HEK293 (cell line): ENCODE results near the gene SMURF2.

Experiments used
- GFI1B ChIP-seq: fragments of 450-650 bp; formaldehyde crosslinking; IDR thresholded peaks from 2 replicates; pipeline ENCODE4 v1.5.1; 2016; ENCODE audit warnings: missing biosample characterization, missing genetic modification characterization
- GLI4 ChIP-seq: fragments of 450-650 bp; formaldehyde crosslinking; IDR thresholded peaks from 2 replicates; pipeline ENCODE4 v1.5.1; 2016; ENCODE audit warnings: missing biosample characterization, missing genetic modification characterization
- IKZF3 ChIP-seq: fragments of 450-650 bp; IDR thresholded peaks from 2 replicates; pipeline ENCODE4 v1.5.0; 2018; ENCODE audit warnings: missing biosample characterization, mild to moderate bottlenecking, missing genetic modification characterization, moderate library complexity
- MYNN ChIP-seq: fragments of 450-650 bp; formaldehyde crosslinking; IDR thresholded peaks from 2 replicates; pipeline ENCODE4 v1.5.1; 2016; ENCODE audit warnings: missing biosample characterization, missing genetic modification characterization, borderline replicate concordance
- MZF1 ChIP-seq: fragments of 450-650 bp; formaldehyde crosslinking; IDR thresholded peaks from 2 replicates; pipeline ENCODE4 v1.5.1; 2017; ENCODE audit warnings: missing biosample characterization, missing genetic modification characterization, borderline replicate concordance
- RBAK ChIP-seq: fragments of 450-650 bp; formaldehyde crosslinking; IDR thresholded peaks from 2 replicates; pipeline ENCODE4 v1.5.1; 2016; ENCODE audit warnings: missing biosample characterization, missing genetic modification characterization
- REPIN1 ChIP-seq: fragments of 450-650 bp; formaldehyde crosslinking; IDR thresholded peaks from 2 replicates; pipeline ENCODE4 v1.5.1; 2017; ENCODE audit warnings: missing biosample characterization, missing genetic modification characterization, low read depth
- TRIM28 ChIP-seq: IDR thresholded peaks from 2 replicates; pipeline ENCODE4 v1.6.1; 2011; ENCODE audit warnings: low read length, control low read depth, borderline replicate concordance
- ZBTB20 ChIP-seq: fragments of 450-650 bp; formaldehyde crosslinking; IDR thresholded peaks from 2 replicates; pipeline ENCODE4 v1.5.1; 2016; ENCODE audit warnings: missing biosample characterization, missing genetic modification characterization
- ZBTB21 ChIP-seq: fragments of 450-650 bp; formaldehyde crosslinking; IDR thresholded peaks from 2 replicates; pipeline ENCODE4 v1.5.1; 2017; ENCODE audit warnings: missing biosample characterization, missing genetic modification characterization
- ZEB2 ChIP-seq: fragments of 450-650 bp; formaldehyde crosslinking; IDR thresholded peaks from 2 replicates; pipeline ENCODE4 v1.5.1; 2016; ENCODE audit warnings: missing biosample characterization, missing genetic modification characterization
- ZNF114 ChIP-seq: fragments of 450-650 bp; formaldehyde crosslinking; IDR thresholded peaks from 2 replicates; pipeline ENCODE4 v1.5.0; 2017; ENCODE audit warnings: missing biosample characterization, missing genetic modification characterization
- ZNF132 ChIP-seq: fragments of 450-650 bp; formaldehyde crosslinking; IDR thresholded peaks from 2 replicates; pipeline ENCODE4 v1.5.1; 2017; ENCODE audit warnings: missing biosample characterization, missing genetic modification characterization, borderline replicate concordance
- ZNF138 ChIP-seq: fragments of 450-650 bp; formaldehyde crosslinking; IDR thresholded peaks from 2 replicates; pipeline ENCODE4 v1.5.1; 2016; ENCODE audit warnings: missing biosample characterization, missing genetic modification characterization, borderline replicate concordance
- ZNF157 ChIP-seq: fragments of 450-650 bp; formaldehyde crosslinking; IDR thresholded peaks from 2 replicates; pipeline ENCODE4 v1.5.1; 2016; ENCODE audit warnings: missing biosample characterization, missing genetic modification characterization
- ZNF302 ChIP-seq: fragments of 450-650 bp; formaldehyde crosslinking; IDR thresholded peaks from 2 replicates; pipeline ENCODE4 v1.5.1; 2016; ENCODE audit warnings: missing biosample characterization, missing genetic modification characterization, low read depth
- ZNF335 ChIP-seq: fragments of 450-650 bp; formaldehyde crosslinking; conservative IDR thresholded peaks from 2 replicates; pipeline ENCODE4 v1.5.1; 2016; ENCODE audit warnings: missing biosample characterization, missing genetic modification characterization
- ZNF391 ChIP-seq: fragments of 450-650 bp; formaldehyde crosslinking; IDR thresholded peaks from 2 replicates; pipeline ENCODE4 v1.5.1; 2016; ENCODE audit warnings: low read depth, missing biosample characterization, missing genetic modification characterization, borderline replicate concordance
- ZNF404 ChIP-seq: fragments of 450-650 bp; formaldehyde crosslinking; IDR thresholded peaks from 2 replicates; pipeline ENCODE4 v1.5.1; 2017; ENCODE audit warnings: missing biosample characterization, missing genetic modification characterization
- ZNF433 ChIP-seq: fragments of 450-650 bp; formaldehyde crosslinking; IDR thresholded peaks from 2 replicates; pipeline ENCODE4 v1.5.1; 2016; ENCODE audit warnings: missing biosample characterization, missing genetic modification characterization, low read depth
- ZNF544 ChIP-seq: fragments of 450-650 bp; formaldehyde crosslinking; IDR thresholded peaks from 2 replicates; pipeline ENCODE4 v1.5.0; 2017; ENCODE audit warnings: missing biosample characterization, missing genetic modification characterization
- ZNF610 ChIP-seq: fragments of 450-650 bp; formaldehyde crosslinking; IDR thresholded peaks from 2 replicates; pipeline ENCODE4 v1.5.1; 2016; ENCODE audit warnings: missing biosample characterization, missing genetic modification characterization, borderline replicate concordance
- ZNF629 ChIP-seq: fragments of 450-650 bp; formaldehyde crosslinking; IDR thresholded peaks from 2 replicates; pipeline ENCODE4 v1.5.1; 2017; ENCODE audit warnings: missing biosample characterization, missing genetic modification characterization
- ZNF660 ChIP-seq: fragments of 450-650 bp; IDR thresholded peaks from 2 replicates; pipeline ENCODE4 v1.5.1; 2018; ENCODE audit warnings: missing biosample characterization, mild to moderate bottlenecking, missing genetic modification characterization
- ZNF701 ChIP-seq: fragments of 450-650 bp; formaldehyde crosslinking; IDR thresholded peaks from 2 replicates; pipeline ENCODE4 v1.5.1; 2016; ENCODE audit warnings: missing biosample characterization, missing genetic modification characterization
- ZNF707 ChIP-seq: fragments of 450-650 bp; formaldehyde crosslinking; IDR thresholded peaks from 2 replicates; pipeline ENCODE4 v1.5.1; 2016; ENCODE audit warnings: missing biosample characterization, missing genetic modification characterization
- ZNF747 ChIP-seq: fragments of 450-650 bp; formaldehyde crosslinking; IDR thresholded peaks from 2 replicates; pipeline ENCODE4 v1.5.1; 2016; ENCODE audit warnings: missing biosample characterization, missing genetic modification characterization
- ZSCAN23 ChIP-seq: fragments of 450-650 bp; formaldehyde crosslinking; IDR thresholded peaks from 2 replicates; pipeline ENCODE4 v1.5.1; 2016; ENCODE audit warnings: missing biosample characterization, missing genetic modification characterization
- ZXDB ChIP-seq: fragments of 450-650 bp; formaldehyde crosslinking; IDR thresholded peaks from 2 replicates; pipeline ENCODE4 v1.5.1; 2016; ENCODE audit warnings: missing biosample characterization, missing genetic modification characterization
- TF ChIP-seq, protein P1 (sequence below): fragments of 450-650 bp; formaldehyde crosslinking; IDR thresholded peaks from 2 replicates; pipeline ENCODE4 v1.5.1; 2017; ENCODE audit warnings: missing biosample characterization, missing genetic modification characterization
- TF ChIP-seq, protein P2 (sequence below): fragments of 450-650 bp; formaldehyde crosslinking; IDR thresholded peaks from 2 replicates; pipeline ENCODE4 v1.5.1; 2016; ENCODE audit warnings: missing biosample characterization, missing genetic modification characterization
- TF ChIP-seq, protein P3 (sequence below): fragments of 450-650 bp; formaldehyde crosslinking; IDR thresholded peaks from 2 replicates; pipeline ENCODE4 v1.5.1; 2016; ENCODE audit warnings: missing biosample characterization, missing genetic modification characterization
- TF ChIP-seq, protein P4 (sequence below): fragments of 450-650 bp; formaldehyde crosslinking; IDR thresholded peaks from 2 replicates; pipeline ENCODE4 v1.5.1; 2016; ENCODE audit warnings: missing biosample characterization, missing genetic modification characterization, borderline replicate concordance
- TF ChIP-seq, protein P5 (sequence below): fragments of 450-650 bp; formaldehyde crosslinking; IDR thresholded peaks from 2 replicates; pipeline ENCODE4 v1.5.1; 2016; ENCODE audit warnings: missing biosample characterization, missing genetic modification characterization

The SMURF2 gene

DNA sequence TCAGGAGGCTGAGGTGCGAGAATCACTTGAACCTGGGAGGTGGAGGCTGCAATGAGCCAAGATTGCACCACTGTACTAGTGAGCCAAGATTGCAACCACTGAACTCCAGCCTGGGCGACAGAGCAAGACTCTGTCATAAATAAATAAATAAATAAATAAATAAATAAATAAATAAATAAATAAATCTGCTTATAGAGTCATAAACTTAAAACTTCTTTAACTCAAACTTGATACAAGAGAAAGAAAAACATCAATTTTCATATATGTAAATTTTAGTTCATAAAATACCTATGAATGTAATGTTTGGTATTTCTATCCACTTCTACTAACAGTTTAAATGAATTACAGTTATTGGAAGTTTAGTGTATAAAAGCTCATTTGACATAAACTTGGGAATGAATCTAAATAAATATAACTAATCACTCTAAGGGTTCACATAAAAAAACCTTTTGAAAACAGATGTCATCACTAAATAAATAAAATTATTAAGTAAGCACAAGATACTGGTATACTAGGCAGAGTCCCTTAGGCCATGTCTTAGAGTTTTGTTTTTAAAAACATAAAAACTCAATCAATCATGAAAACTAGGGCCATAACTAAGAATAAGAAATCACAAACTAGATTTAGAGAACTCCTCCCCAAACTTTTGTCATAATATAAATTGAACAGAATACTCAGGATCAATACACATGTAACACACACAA, 54.1 kb downstream of the SMURF2 start (continued):
- peak; percentile 77 for TF ChIP-seq ZNF433
- TF ChIP-seq ZBTB21 (tag by site-specific recombination) = peak; percentile 46; the same call in 1 of the 2 replicates
- TF ChIP-seq, protein P1, sequence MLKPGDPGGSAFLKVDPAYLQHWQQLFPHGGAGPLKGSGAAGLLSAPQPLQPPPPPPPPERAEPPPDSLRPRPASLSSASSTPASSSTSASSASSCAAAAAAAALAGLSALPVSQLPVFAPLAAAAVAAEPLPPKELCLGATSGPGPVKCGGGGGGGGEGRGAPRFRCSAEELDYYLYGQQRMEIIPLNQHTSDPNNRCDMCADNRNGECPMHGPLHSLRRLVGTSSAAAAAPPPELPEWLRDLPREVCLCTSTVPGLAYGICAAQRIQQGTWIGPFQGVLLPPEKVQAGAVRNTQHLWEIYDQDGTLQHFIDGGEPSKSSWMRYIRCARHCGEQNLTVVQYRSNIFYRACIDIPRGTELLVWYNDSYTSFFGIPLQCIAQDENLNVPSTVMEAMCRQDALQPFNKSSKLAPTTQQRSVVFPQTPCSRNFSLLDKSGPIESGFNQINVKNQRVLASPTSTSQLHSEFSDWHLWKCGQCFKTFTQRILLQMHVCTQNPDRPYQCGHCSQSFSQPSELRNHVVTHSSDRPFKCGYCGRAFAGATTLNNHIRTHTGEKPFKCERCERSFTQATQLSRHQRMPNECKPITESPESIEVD = peak; percentile 28; the same call in 1 of the 2 replicates
- no peak for TF ChIP-seq ZNF660 (tag by site-specific recombination)
- TF ChIP-seq, protein P2, sequence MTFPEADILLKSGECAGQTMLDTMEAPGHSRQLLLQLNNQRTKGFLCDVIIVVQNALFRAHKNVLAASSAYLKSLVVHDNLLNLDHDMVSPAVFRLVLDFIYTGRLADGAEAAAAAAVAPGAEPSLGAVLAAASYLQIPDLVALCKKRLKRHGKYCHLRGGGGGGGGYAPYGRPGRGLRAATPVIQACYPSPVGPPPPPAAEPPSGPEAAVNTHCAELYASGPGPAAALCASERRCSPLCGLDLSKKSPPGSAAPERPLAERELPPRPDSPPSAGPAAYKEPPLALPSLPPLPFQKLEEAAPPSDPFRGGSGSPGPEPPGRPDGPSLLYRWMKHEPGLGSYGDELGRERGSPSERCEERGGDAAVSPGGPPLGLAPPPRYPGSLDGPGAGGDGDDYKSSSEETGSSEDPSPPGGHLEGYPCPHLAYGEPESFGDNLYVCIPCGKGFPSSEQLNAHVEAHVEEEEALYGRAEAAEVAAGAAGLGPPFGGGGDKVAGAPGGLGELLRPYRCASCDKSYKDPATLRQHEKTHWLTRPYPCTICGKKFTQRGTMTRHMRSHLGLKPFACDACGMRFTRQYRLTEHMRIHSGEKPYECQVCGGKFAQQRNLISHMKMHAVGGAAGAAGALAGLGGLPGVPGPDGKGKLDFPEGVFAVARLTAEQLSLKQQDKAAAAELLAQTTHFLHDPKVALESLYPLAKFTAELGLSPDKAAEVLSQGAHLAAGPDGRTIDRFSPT (tag by site-specific recombination) = no peak
- TF ChIP-seq ZNF544 (tag by site-specific recombination) = no peak
- TF ChIP-seq MYNN = peak; percentile 54; the same call in 1 of the 2 replicates
- TF ChIP-seq, protein P3, sequence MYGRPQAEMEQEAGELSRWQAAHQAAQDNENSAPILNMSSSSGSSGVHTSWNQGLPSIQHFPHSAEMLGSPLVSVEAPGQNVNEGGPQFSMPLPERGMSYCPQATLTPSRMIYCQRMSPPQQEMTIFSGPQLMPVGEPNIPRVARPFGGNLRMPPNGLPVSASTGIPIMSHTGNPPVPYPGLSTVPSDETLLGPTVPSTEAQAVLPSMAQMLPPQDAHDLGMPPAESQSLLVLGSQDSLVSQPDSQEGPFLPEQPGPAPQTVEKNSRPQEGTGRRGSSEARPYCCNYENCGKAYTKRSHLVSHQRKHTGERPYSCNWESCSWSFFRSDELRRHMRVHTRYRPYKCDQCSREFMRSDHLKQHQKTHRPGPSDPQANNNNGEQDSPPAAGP (tag by site-specific recombination) = no peak
- peak; percentile 75 for TF ChIP-seq ZNF629 (tag by site-specific recombination)
- no peak for TF ChIP-seq ZBTB20
- no peak for TF ChIP-seq REPIN1
- no peak for TF ChIP-seq GFI1B
- peak; percentile 52; the same call in 1 of the 2 replicates for TF ChIP-seq ZNF404
- TF ChIP-seq ZSCAN23 (tag by site-specific recombination) = 0 out of 2 replicates have a peak, but pooled peaks have one; percentile 60
- TF ChIP-seq ZNF747 (tag by site-specific recombination) = no peak
- no peak for TF ChIP-seq ZNF114 (tag by site-specific recombination)
- peak; percentile 68; the same call in 1 of the 2 replicates for TF ChIP-seq MZF1 (tag by site-specific recombination)
- TF ChIP-seq ZNF610 = peak; percentile 53; the same call in 1 of the 2 replicates
- TF ChIP-seq TRIM28 = no peak
- TF ChIP-seq ZNF138 (tag by site-specific recombination) = peak; percentile 94; the same call in 1 of the 2 replicates
- no peak for TF ChIP-seq ZNF335 (tag by site-specific recombination)
- no peak for TF ChIP-seq ZNF132 (tag by site-specific recombination)
- no peak for TF ChIP-seq ZEB2
- 0 out of 2 replicates have a peak, but pooled peaks have one; percentile 41 for TF ChIP-seq RBAK (tag by site-specific recombination)
- no peak for TF ChIP-seq ZNF707 (tag by site-specific recombination)
- TF ChIP-seq ZNF701 (tag by site-specific recombination) = no peak
- no peak for TF ChIP-seq ZNF302 (tag by site-specific recombination)
- no peak for TF ChIP-seq GLI4 (tag by site-specific recombination)
- TF ChIP-seq IKZF3 (tag by site-specific recombination) = no peak
- TF ChIP-seq, protein P4, sequence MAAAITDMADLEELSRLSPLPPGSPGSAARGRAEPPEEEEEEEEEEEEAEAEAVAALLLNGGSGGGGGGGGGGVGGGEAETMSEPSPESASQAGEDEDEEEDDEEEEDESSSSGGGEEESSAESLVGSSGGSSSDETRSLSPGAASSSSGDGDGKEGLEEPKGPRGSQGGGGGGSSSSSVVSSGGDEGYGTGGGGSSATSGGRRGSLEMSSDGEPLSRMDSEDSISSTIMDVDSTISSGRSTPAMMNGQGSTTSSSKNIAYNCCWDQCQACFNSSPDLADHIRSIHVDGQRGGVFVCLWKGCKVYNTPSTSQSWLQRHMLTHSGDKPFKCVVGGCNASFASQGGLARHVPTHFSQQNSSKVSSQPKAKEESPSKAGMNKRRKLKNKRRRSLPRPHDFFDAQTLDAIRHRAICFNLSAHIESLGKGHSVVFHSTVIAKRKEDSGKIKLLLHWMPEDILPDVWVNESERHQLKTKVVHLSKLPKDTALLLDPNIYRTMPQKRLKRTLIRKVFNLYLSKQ (tag by site-specific recombination) = peak; percentile 86; the same call in 1 of the 2 replicates
- TF ChIP-seq ZNF391 (tag by site-specific recombination) = no peak
- TF ChIP-seq ZNF157 (tag by site-specific recombination) = no peak
- TF ChIP-seq, protein P5, sequence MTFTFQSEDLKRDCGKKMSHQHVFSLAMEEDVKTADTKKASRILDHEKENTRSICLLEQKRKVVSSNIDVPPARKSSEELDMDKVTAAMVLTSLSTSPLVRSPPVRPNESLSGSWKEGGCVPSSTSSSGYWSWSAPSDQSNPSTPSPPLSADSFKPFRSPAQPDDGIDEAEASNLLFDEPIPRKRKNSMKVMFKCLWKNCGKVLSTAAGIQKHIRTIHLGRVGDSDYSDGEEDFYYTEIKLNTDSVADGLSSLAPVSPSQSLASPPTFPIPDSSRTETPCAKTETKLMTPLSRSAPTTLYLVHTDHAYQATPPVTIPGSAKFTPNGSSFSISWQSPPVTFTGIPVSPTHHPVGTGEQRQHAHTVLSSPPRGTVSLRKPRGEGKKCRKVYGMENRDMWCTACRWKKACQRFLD = no peak
- TF ChIP-seq ZXDB (tag by site-specific recombination) = peak; percentile 93
